Bronchial epithelial cell (primary cell): Measurements from ENCODE around the gene VTCN1. TPM values are rescaled to one million over a fixed set of nuclear protein-coding genes. Genes with fewer than 3 reads are reported as not detected.

Experiments
- DNase-seq: peaks from one replicate; pipeline ENCODE4 v3.0.0-alpha.2; 2010; ENCODE audit warnings: low read depth
- FAIRE-seq: peaks from 2 replicates; lab custom pipeline; 2011; peaks lifted over from hg19 to GRCh38; lab: Jason Lieb, UNC
- H3K27me3 ChIP-seq: 2 replicates; pipeline ENCODE4 v1.5.1; 2011; ENCODE audit warnings: low read length; ENCODE audit not compliant: control insufficient read depth, insufficient read depth
- H3K36me3 ChIP-seq: 2 replicates; pipeline ENCODE4 v1.5.1; 2011; ENCODE audit warnings: low read length; ENCODE audit not compliant: control insufficient read depth, insufficient read depth
- H3K4me3 ChIP-seq: 2 replicates; pipeline ENCODE4 v1.5.1; 2011; ENCODE audit warnings: mild to moderate bottlenecking, low read depth, low read length, control low read depth
- total RNA-seq: library from RNA; depleted of rRNA; stranded (reverse); fragments of >200 nt; gene quantifications from 2 replicates; pipeline ENCODE4 v1.2.1, GENCODE V29; 2014
- TF ChIP-seq, protein P1 (sequence below): IDR thresholded peaks from 2 replicates; pipeline ENCODE4 v1.5.1; 2011; ENCODE audit warnings: mild to moderate bottlenecking, moderate library complexity, low read length, control low read depth, inconsistent platforms; ENCODE audit not compliant: insufficient read depth, severe bottlenecking

Gene VTCN1
- total RNA-seq, 1 donor from 2014 or later = 0.26 TPM

DNA sequence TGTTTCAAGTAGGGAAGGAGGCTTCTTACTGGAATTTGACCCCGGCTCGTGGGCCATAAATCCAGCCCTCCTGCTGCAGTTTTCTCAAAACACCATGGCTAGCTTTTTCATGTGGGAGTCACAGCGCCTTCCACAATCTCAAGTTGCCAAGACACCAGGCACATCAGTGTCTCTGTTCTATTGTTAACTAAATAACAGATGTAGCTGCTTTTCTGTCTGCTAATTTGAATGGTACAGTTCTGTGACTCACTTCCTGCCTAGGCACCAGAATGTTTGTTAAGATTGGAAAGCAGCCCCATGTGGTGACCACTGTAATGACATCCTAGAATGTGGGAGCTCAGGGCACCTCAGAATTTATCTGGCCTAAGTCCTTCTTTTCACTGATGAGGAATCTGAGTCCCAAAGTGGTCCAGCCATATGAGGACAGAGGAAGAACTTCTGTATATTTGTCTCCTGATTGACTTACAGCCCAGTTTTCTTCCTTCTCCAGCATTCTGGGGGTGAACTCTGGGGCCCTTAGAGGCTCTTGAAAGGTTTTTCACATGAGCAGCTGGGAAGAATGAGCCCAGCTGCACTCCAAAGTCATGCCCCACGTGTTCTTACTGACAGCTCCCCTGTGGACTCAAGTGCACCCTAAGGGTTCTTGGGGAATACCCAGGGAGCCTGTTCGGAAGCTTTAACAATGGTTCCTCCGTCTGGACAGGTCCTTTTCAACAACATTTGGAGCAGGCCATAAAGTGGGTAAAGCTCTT, 116.7 kb downstream of the VTCN1 start:
- FAIRE-seq (no peak), DNase-seq (peak; percentile 87)
- Histone ChIP-seq H3K36me3 (peaks cover 5% of the 10 kb centered on the region), H3K4me3 (no peak overlapping the region), H3K27me3 (no peaks in the 10 kb centered on the region)
- TF ChIP-seq, protein P1, sequence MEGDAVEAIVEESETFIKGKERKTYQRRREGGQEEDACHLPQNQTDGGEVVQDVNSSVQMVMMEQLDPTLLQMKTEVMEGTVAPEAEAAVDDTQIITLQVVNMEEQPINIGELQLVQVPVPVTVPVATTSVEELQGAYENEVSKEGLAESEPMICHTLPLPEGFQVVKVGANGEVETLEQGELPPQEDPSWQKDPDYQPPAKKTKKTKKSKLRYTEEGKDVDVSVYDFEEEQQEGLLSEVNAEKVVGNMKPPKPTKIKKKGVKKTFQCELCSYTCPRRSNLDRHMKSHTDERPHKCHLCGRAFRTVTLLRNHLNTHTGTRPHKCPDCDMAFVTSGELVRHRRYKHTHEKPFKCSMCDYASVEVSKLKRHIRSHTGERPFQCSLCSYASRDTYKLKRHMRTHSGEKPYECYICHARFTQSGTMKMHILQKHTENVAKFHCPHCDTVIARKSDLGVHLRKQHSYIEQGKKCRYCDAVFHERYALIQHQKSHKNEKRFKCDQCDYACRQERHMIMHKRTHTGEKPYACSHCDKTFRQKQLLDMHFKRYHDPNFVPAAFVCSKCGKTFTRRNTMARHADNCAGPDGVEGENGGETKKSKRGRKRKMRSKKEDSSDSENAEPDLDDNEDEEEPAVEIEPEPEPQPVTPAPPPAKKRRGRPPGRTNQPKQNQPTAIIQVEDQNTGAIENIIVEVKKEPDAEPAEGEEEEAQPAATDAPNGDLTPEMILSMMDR = peak; percentile 47

Other genes with a start within 250 kb of the VTCN1 start
- gene CD101, start 209.2 kb downstream of the VTCN1 start, total RNA-seq = 0.53 and 0.90 TPM in 2 replicates
- gene TTF2, start 150.6 kb downstream of the VTCN1 start, total RNA-seq = 10.8 and 11.6 TPM in 2 replicates
- gene TRIM45, start 89.2 kb downstream of the VTCN1 start, total RNA-seq = 2.6 and 2.9 TPM in 2 replicates
- 44.0 and 49.8 TPM in 2 replicates for gene MAN1A2, start 156.5 kb upstream of the VTCN1 start, total RNA-seq